DMS 273 (cell line): ENCODE measurements around the gene S100A4.
A peak's percentile ranks its signal among the peaks of the same experiment; 100 is the strongest.

ENCODE experiments used
- DNase-seq: peaks from one replicate; lab custom pipeline; 2025; ENCODE audit not compliant: unreplicated experiment; lab: John Stamatoyannopoulos, UW

The S100A4 gene

DNA sequence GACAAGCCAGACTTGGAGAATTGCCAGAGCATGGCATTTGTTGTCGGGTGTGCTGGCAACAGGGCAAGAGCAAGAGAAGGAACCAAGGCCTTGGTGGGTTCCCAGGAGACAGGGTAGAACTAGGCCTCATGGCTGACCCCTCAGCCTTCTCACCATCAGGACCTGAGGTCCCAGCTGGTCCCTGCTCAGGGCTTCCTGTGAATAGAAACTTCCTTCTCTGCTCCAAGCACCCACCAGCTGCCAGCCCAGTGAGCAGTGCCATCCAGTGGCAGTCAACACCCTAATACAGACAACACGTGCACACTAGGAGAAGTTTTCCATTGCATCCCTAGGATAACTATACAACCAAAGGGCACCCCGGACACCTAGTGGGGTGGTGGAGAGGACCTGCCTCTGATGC, 32.6 kb downstream of the S100A4 start:
- DNase-seq: peak; percentile 78

GRCh38 chr1:153510984-153511410, 34.6 kb downstream of the S100A4 start:
- DNase-seq: peak; percentile 90

DNA sequence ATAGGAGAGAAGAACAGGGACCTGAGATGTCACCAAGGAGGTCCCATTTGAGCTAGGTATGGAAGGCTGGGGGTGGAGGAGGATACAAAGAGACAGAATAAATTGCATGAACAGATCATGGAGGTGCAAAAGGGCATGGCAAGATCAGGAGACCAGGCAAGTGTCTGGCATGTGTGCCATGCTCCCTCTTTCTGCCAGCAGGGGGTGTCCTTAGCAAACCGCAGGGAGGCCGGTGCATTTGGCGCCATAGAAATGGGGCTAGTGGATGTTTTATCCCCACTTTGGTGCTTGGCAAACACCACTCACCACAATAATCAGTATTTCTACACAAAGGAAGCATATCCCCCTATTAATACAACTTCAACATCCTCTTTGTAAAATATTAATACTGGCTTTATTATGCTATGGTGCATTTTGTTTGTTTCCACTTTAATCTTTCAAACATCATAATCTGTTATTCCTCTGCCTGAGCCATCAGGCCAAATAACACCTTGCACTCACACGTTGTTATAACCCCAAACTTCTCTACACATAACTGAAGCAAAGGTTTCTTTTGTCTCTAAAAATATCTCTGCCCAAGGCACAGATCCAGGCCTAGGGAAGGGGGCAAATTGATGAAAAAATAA, 35.8 kb downstream of the S100A4 start:
- peak; percentile 69 for DNase-seq

- no peak for DNase-seq
These were observed 36.6 kb downstream of the S100A4 start for GRCh38 chr1:153509036-153509435.

DNA sequence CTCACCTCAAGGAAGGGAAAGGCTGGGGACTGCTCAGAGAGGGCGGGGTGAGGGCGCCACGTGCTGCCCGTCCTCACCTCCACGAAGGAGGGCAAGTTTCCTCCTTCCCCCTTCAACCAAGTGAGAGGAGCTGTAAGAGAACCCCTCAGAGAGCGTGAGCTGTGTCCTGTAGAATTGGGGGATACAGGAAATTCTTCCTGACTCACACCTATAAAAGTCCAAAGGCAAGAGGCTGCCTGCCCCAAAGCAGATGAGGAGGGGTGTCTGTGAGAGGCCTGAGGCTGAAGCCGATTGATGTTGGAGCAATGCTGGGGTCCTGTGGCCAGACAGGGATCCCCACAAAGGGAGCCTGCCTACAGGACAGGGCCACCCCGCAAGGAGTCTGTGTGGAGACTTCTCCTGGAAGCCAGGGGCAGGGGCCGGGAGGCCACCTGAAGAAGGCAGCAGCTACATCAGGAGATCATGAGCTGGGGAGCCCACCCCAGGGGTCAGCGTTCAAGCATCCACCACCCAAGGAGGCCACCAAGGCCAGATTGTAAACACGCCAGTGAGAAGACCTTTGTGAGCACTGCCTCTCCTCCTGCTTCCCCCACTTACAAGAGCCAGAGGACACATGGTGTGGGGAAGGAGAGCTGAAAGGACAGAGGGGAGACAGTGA, 37.6 kb downstream of the S100A4 start:
- DNase-seq: no peak

DNA sequence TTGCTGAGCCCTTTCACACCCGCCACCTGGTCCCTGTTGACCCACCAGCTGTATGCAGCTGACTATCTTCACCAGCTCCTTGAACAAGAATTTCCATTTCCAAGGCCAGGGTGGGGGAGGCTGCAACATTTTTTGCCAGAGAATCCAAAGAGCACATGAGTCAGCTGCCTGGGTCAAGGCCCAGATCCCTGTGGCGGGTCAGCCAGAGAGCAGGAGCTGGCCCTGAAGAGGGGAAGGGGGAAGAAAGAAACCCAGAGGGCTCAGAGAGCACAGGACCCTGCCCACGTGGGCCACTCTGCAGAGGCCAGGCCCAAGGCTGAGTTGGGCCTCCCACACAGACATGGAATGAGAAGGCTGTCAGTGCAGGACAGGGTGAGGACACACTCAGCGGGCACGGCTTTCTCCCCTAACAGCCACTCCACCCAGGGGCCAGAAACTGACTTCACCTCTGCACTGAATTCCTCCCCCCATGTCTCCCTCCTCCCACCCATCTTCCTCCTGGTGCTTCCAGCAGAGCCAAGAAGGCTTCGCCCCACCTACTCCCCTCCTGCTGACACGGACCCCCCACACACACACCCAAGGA, 38.7 kb downstream of the S100A4 start:
- no peak for DNase-seq

DNA sequence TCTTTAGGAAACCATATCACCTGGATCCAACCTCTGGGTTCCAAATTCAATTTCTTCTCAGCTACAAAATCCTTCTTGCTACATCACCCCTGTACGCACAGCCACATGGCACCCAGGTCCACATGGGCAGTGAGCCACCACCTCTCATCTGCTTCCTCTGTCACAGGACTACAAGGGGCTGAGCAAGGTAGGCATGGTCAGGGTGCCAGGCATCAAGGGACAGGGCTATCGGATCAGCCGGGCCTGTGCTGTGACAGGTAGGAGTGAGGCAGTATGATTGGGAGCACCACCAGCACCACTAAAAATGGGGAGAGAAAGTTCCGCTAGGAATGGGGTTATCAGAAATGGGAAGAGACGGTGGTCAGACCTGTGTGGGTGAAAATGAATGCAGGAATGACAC, 39.2 kb downstream of the S100A4 start:
- DNase-seq: no peak

GRCh38 chr1:153505576-153505975, 40.0 kb downstream of the S100A4 start:
- DNase-seq: no peak

DNA sequence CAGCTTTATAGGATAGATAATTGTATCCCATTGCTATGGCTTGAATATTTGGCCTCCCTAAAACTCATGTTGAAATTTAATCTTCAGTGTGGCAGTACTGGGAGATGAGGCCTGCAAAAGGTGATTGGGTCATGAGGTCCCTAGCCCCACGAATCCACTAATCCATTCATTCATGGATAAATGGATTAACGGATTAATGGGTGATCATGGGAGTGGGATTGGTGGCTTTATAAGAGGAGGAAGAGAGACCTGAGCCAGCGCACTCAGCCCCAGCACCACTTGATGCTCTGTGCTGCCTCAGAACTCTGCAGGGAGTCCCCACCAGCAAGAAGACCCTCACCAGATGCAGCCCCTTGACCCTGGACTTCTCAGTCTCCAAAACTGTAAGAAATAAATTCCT, 41.8 kb downstream of the S100A4 start:
- DNase-seq: no peak

- no peak for DNase-seq
These were observed 46.9 kb downstream of the S100A4 start for GRCh38 chr1:153498746-153499145.

DNA sequence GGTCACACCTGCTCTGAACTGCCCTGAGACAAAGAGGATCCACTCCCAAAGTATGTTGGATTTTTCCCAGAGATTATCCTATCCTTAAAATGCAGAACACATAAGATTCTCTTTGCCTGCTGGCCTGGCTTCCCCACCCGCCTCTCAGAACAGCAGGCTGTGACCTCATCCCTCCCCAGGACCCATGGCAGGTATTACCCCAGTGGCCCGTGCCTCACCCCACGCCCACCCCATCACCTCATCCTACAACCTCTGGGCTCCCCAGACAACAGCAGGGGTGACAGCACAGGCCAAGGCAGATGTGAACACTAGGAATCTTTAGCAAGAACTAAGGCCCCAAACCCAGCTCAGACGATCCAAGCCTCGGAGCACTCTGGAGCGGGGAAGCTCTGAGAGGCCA, 50.1 kb downstream of the S100A4 start:
- DNase-seq: no peak

DNA sequence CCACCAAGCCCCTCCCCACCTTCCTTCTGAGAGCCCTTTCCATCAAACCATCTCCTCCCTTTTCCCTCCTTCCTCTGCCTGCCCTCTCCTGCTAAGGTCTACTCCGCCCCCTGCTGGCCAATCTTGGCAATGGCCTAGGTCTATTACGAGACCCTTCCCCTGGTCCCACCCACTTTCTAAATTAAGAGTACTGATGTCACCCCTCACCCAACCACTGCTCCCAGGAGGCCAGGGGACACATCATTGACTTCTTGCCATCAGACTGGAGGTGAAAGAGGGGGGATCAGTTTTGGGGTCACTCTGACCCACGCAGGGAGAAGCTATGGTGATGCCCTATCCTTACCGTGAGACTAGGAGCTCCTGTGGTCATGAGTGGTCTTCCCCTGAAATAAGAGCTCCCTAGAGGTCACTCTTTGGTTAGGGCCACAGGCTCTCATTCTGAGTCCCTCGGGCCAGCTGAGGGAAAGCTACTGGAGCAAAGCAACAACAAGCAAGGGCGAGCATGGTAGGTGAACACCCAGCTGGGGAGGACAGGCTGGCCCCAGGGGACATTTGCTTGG, 50.5 kb downstream of the S100A4 start:
- peak; percentile 91 for DNase-seq
